ENCODE results near the gene MRRF. TPM values are rescaled to one million over a fixed set of nuclear protein-coding genes. Genes with fewer than 3 reads are reported as not detected.

The MRRF gene
- total RNA-seq, 4 donors from 2014 or later, result 54.8 to 69.6 (median 67.8) TPM

DNA sequence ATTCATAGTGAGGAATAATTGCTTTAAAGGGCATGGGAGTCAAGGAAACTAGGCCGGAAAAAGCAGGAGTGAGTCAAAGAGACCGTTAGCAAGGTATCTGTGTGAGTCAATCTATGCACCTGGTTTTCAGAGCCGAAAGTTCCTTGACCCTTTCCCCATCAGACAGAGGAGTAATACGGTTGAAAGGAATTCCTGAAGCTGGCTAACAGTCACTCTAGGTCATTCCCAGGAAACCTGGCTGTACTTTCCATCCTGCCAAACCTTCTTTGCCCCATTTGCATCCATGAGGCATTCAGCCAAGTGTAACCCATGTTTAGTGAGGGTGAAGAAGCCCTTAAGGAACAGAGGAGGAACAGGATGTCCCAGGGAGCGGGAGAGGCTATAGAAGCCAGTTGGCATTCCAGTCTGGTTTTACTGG is 16.2 kb upstream of the MRRF start:
- H3K4me1 ChIP-seq, result no peaks in the 10 kb centered on the region
- DNase-seq, result no peak
- no peaks in the 10 kb centered on the region for H3K27me3 ChIP-seq
- no peaks in the 10 kb centered on the region for H3K9me3 ChIP-seq
- TF ChIP-seq, protein P1, sequence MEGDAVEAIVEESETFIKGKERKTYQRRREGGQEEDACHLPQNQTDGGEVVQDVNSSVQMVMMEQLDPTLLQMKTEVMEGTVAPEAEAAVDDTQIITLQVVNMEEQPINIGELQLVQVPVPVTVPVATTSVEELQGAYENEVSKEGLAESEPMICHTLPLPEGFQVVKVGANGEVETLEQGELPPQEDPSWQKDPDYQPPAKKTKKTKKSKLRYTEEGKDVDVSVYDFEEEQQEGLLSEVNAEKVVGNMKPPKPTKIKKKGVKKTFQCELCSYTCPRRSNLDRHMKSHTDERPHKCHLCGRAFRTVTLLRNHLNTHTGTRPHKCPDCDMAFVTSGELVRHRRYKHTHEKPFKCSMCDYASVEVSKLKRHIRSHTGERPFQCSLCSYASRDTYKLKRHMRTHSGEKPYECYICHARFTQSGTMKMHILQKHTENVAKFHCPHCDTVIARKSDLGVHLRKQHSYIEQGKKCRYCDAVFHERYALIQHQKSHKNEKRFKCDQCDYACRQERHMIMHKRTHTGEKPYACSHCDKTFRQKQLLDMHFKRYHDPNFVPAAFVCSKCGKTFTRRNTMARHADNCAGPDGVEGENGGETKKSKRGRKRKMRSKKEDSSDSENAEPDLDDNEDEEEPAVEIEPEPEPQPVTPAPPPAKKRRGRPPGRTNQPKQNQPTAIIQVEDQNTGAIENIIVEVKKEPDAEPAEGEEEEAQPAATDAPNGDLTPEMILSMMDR (IDR thresholded peaks at IDR 0.05), result no peak
- TF ChIP-seq POLR2A (IDR thresholded peaks at IDR 0.05), result no peak
- no peak overlapping the region for H3K27ac ChIP-seq
- no peak overlapping the region for H3K4me3 ChIP-seq
- peaks cover 0 to 91% (median 0%) of the 10 kb centered on the region in 3 donors for H3K36me3 ChIP-seq

DNA sequence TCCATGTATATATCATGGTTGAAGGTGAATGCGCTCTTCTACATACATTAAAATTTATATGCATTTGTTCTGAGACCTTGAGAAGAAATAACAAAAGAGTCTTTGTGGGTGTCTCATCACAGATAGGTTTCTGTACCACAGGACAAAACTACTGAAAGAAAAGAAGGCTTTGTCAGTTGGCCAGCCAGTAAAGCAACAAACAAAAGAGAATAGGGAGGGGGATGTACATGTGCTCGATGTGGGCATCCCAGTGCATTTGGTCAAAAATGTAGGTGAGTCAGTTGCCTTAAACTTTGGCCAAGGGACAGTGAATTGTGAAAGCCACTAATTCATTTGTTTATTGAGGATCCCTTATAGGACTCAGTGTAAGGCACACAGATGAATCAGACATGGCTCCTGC is 13.3 kb upstream of the MRRF start:
- H3K27me3 ChIP-seq, result no peaks in the 10 kb centered on the region
- DNase-seq, result no peak
- TF ChIP-seq, protein P1 (IDR thresholded peaks at IDR 0.05), result no peak
- TF ChIP-seq POLR2A (IDR thresholded peaks at IDR 0.05), result no peak
- H3K4me3 ChIP-seq, result no peak overlapping the region
- H3K36me3 ChIP-seq, result peaks cover 0 to 77% (median 0%) of the 10 kb centered on the region in 3 donors
- no peaks in the 10 kb centered on the region for H3K4me1 ChIP-seq
- H3K9me3 ChIP-seq, result no peaks in the 10 kb centered on the region
- H3K27ac ChIP-seq, result no peak overlapping the region

DNA sequence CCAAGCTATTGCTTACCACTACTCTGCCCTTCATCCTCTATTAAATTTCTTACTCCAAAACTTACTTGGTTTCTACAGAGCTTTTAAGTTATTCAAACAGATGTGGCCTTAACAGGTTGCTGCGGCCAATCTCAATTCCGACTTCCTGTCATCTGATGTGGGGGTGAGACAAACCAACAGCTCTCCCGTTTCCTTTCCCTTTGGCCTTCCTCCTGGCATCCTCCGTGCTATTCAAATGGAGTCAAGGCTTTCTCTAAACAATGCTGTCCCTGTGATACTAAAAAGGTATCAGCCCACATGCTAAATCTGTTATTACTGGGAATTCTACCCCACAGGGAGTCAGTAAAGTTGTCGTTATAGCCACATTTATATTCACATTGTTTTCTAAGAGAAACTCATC is 11.9 kb upstream of the MRRF start:
- DNase-seq, result no peak
- no peak for TF ChIP-seq POLR2A (IDR thresholded peaks at IDR 0.05)
- TF ChIP-seq, protein P1 (IDR thresholded peaks at IDR 0.05), result no peak
- no peaks in the 10 kb centered on the region for H3K9me3 ChIP-seq
- H3K36me3 ChIP-seq, result peaks cover 0 to 70% (median 0%) of the 10 kb centered on the region in 3 donors
- no peaks in the 10 kb centered on the region for H3K4me1 ChIP-seq
- no peak overlapping the region for H3K4me3 ChIP-seq
- no peak overlapping the region for H3K27ac ChIP-seq
- no peaks in the 10 kb centered on the region for H3K27me3 ChIP-seq

DNA sequence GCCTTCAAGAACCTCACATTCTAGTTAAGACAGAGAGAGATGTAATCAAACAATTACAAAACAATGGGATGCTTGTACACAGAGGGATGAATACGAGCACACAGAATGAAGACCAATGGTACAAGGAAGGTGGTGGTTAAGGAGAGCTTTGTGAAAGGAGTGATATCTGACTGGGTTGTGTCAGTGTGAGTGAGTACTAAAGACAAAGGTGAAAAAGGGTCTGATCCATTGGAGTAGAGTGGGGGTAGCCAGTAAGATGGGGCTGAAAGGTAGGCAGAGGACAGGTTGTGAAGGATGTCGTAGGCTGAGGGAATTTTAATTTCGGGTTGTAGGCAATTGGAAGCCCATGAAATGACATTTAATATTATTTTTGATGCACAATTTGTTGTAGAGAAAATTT is 9.9 kb upstream of the MRRF start:
- no peaks in the 10 kb centered on the region for H3K4me1 ChIP-seq
- TF ChIP-seq, protein P1 (IDR thresholded peaks at IDR 0.05), result no peak
- TF ChIP-seq POLR2A (IDR thresholded peaks at IDR 0.05), result no peak
- no peaks in the 10 kb centered on the region for H3K9me3 ChIP-seq
- no peak overlapping the region for H3K27ac ChIP-seq
- H3K4me3 ChIP-seq, result no peak overlapping the region
- H3K36me3 ChIP-seq, result peaks cover 0 to 76% (median 0%) of the 10 kb centered on the region in 3 donors
- DNase-seq, result no peak
- no peaks in the 10 kb centered on the region for H3K27me3 ChIP-seq

DNA sequence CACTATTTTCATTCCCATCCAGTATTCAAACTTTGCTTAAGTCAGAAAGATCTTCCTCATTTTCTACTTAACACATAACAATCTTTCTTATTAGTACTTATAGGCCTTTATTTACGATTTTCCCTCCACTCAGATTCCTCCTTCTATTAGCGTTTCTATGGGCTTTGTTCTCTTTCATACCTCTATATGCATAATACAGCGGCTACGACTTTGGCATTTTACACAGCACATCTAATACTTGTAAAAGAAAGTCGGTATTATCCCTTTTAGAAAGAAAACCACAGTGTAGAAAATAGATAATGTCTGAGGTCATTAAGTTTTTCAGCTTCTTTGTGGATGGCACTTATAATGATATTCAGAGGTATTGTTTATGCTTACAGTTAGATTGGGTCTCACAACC is 8.5 kb upstream of the MRRF start:
- TF ChIP-seq, protein P1 (IDR thresholded peaks at IDR 0.05), result no peak
- no peak for TF ChIP-seq POLR2A (IDR thresholded peaks at IDR 0.05)
- H3K27me3 ChIP-seq, result no peaks in the 10 kb centered on the region
- peaks cover 0 to 76% (median 0%) of the 10 kb centered on the region in 3 donors for H3K36me3 ChIP-seq
- H3K4me1 ChIP-seq, result no peaks in the 10 kb centered on the region
- no peak for DNase-seq
- no peak overlapping the region for H3K27ac ChIP-seq
- H3K9me3 ChIP-seq, result no peaks in the 10 kb centered on the region
- H3K4me3 ChIP-seq, result no peak overlapping the region

DNA sequence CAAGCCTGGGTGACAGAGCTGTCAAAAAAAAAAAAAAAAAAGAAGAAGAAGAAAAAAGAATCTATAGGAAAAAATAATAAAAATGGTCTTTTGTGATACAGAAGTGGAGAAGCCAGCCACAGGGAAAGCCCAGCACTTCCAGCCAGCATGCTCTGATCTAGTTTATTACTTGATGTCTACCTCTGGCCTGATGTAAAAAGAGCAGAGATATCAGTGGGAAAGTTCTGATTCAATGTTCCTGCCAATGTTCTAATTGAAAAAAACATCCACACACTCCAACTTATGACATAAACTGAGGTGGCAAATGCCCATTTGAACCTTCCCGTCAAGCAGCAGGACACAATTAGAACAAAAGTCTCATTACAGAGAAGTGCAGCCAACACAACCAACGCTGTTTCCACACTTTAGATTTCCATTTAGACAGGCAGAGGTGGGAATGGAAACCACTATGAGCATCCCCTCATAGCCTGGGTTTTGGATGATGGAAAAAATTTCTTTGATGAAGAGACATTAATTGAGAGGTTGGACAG is 5.7 kb upstream of the MRRF start:
- Histone ChIP-seq H3K4me1 (peaks cover 0 to 23% (median 5%) of the 10 kb centered on the region in 4 donors), H3K36me3 (peaks cover 0 to 58% (median 0%) of the 10 kb centered on the region in 3 donors), H3K27me3 (no peaks in the 10 kb centered on the region), H3K27ac (no peak overlapping the region), H3K9me3 (no peaks in the 10 kb centered on the region), H3K4me3 (no peak overlapping the region)
- DNase-seq, result no peak
- TF ChIP-seq, protein P1 (IDR thresholded peaks at IDR 0.05), result no peak
- no peak for TF ChIP-seq POLR2A (IDR thresholded peaks at IDR 0.05)
